Measurements from ENCODE around the gene NPHP1.

DNA sequence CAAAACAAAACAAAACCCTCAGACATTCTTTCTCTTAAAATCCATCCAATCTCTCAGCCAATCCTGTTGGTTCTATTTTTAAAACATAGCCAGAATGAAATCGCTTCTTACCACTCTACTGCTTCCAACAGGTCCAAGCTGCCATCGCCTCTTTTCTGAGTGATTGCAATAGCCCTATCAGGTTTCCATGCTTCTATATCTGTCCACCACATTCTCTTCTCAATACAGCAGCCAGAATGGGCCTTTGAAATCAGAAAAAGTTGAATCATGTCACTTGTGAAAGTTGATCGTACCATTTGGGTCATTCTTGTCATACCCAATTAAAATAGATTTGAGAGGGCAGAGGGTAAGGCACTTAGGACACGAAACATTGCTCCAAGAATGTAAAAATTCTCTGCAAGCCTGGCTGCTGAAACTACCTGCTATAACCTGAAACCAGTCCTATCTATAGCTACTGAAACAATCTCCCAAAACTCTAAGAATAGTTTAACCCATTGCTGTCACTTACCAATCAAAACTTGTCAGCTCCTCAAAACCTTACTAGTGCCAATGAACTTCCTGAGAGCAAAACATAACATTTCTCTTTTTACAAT, 10.8 kb upstream of the NPHP1 start:
- TF ChIP-seq, protein P1, sequence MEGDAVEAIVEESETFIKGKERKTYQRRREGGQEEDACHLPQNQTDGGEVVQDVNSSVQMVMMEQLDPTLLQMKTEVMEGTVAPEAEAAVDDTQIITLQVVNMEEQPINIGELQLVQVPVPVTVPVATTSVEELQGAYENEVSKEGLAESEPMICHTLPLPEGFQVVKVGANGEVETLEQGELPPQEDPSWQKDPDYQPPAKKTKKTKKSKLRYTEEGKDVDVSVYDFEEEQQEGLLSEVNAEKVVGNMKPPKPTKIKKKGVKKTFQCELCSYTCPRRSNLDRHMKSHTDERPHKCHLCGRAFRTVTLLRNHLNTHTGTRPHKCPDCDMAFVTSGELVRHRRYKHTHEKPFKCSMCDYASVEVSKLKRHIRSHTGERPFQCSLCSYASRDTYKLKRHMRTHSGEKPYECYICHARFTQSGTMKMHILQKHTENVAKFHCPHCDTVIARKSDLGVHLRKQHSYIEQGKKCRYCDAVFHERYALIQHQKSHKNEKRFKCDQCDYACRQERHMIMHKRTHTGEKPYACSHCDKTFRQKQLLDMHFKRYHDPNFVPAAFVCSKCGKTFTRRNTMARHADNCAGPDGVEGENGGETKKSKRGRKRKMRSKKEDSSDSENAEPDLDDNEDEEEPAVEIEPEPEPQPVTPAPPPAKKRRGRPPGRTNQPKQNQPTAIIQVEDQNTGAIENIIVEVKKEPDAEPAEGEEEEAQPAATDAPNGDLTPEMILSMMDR (IDR thresholded peaks at IDR 0.05): no peak
- no peak for TF ChIP-seq POLR2AphosphoS5 (IDR thresholded peaks at IDR 0.05)
- TF ChIP-seq POLR2A (IDR thresholded peaks at IDR 0.05): no peak

Data from prostate gland (tissue), 2 donors.